ENCODE results near the gene DHX32. TPM values are rescaled to one million over a fixed set of nuclear protein-coding genes. Genes with fewer than 3 reads are reported as not detected.

Gene DHX32
- total RNA-seq, 1 donor from 2014 or later: 33.2 TPM

GRCh38 chr10:125808047-125808446 lies 73.0 kb downstream of the DHX32 start:
- DNase-seq (ENCODE audit: extremely low spot score, unreplicated experiment): no peak
- no peak for TF ChIP-seq CTCF (conservative IDR thresholded peaks at IDR 0.05)
- Mint-ChIP-seq H3K4me1 (ENCODE audit: unreplicated experiment) (no peaks in the 10 kb centered on the region), H3K4me3 (no peak overlapping the region), H3K36me3 (peaks cover 16% of the 10 kb centered on the region), H3K27me3 (no peaks in the 10 kb centered on the region), H3K27ac (no peak overlapping the region), H3K9me3 (no peaks in the 10 kb centered on the region)

GRCh38 chr10:125802739-125803138 lies 78.4 kb downstream of the DHX32 start:
- H3K4me3 Mint-ChIP-seq: no peak overlapping the region
- peaks cover 4% of the 10 kb centered on the region for H3K4me1 Mint-ChIP-seq (ENCODE audit: unreplicated experiment)
- no peak for DNase-seq (ENCODE audit: extremely low spot score, unreplicated experiment)
- peaks cover 15% of the 10 kb centered on the region for H3K36me3 Mint-ChIP-seq
- no peak overlapping the region for H3K27ac Mint-ChIP-seq
- H3K27me3 Mint-ChIP-seq: no peaks in the 10 kb centered on the region
- no peak for TF ChIP-seq CTCF (conservative IDR thresholded peaks at IDR 0.05)
- H3K9me3 Mint-ChIP-seq: no peaks in the 10 kb centered on the region

- Mint-ChIP-seq H3K4me1 (ENCODE audit: unreplicated experiment) (peaks cover 4% of the 10 kb centered on the region), H3K4me3 (no peak overlapping the region), H3K27ac (no peak overlapping the region), H3K9me3 (no peaks in the 10 kb centered on the region), H3K36me3 (peaks cover 14% of the 10 kb centered on the region), H3K27me3 (no peaks in the 10 kb centered on the region)
- TF ChIP-seq CTCF (conservative IDR thresholded peaks at IDR 0.05): no peak
- no peak for DNase-seq (ENCODE audit: extremely low spot score, unreplicated experiment)
Measured at GRCh38 chr10:125802131-125802530, 79.0 kb downstream of the DHX32 start.

GRCh38 chr10:125801574-125801973 lies 79.5 kb downstream of the DHX32 start:
- TF ChIP-seq CTCF (conservative IDR thresholded peaks at IDR 0.05): no peak
- H3K27ac Mint-ChIP-seq: no peak overlapping the region
- H3K4me3 Mint-ChIP-seq: no peak overlapping the region
- DNase-seq (ENCODE audit: extremely low spot score, unreplicated experiment): no peak
- H3K4me1 Mint-ChIP-seq (ENCODE audit: unreplicated experiment): peaks cover 4% of the 10 kb centered on the region
- H3K36me3 Mint-ChIP-seq: peaks cover 11% of the 10 kb centered on the region
- no peaks in the 10 kb centered on the region for H3K9me3 Mint-ChIP-seq
- no peaks in the 10 kb centered on the region for H3K27me3 Mint-ChIP-seq

- DNase-seq (ENCODE audit: extremely low spot score, unreplicated experiment): no peak
- Mint-ChIP-seq H3K9me3 (no peaks in the 10 kb centered on the region), H3K4me3 (no peak overlapping the region), H3K4me1 (ENCODE audit: unreplicated experiment) (peaks cover 4% of the 10 kb centered on the region), H3K27me3 (no peaks in the 10 kb centered on the region), H3K27ac (no peak overlapping the region), H3K36me3 (peaks cover 6% of the 10 kb centered on the region)
- no peak for TF ChIP-seq CTCF (conservative IDR thresholded peaks at IDR 0.05)
Measured at GRCh38 chr10:125799451-125800182, 81.5 kb downstream of the DHX32 start.
